WERI-Rb-1 (cell line): ENCODE data around the gene ANKRD33.

Source experiments
- DNase-seq: peaks from one replicate; pipeline ENCODE4 v3.0.0-alpha.2; 2020
- H3K27ac ChIP-seq: fragments of 250-450 bp; sonication (Bioruptor Pico); 2 replicates; pipeline ENCODE4 v1.5.1; 2020; ENCODE audit warnings: mild to moderate bottlenecking, moderate library complexity
- H3K27me3 ChIP-seq: fragments of 250-450 bp; sonication (Bioruptor Pico); 2 replicates; pipeline ENCODE4 v1.5.1; 2021; ENCODE audit warnings: mild to moderate bottlenecking, low read depth, moderate library complexity; ENCODE audit not compliant: insufficient read depth, severe bottlenecking
- H3K36me3 ChIP-seq: fragments of 250-450 bp; sonication (Bioruptor Pico); 2 replicates; pipeline ENCODE4 v1.5.1; 2020; ENCODE audit warnings: mild to moderate bottlenecking, moderate library complexity
- H3K4me3 ChIP-seq: 2 replicates; pipeline ENCODE4 v1.5.1; 2011; ENCODE audit warnings: low read depth, mild to moderate bottlenecking, control low read depth, low read length
- H3K9me3 ChIP-seq: fragments of 250-450 bp; sonication (Bioruptor Pico); 2 replicates; pipeline ENCODE4 v1.5.1; 2021; ENCODE audit warnings: mild to moderate bottlenecking, moderate library complexity; ENCODE audit not compliant: severe bottlenecking
- CTCF ChIP-seq: IDR thresholded peaks from 2 replicates; pipeline ENCODE4 v1.5.1; 2011; ENCODE audit warnings: low read depth, mild to moderate bottlenecking, control low read depth, inconsistent platforms, low read length

ANKRD33 gene

GRCh38 chr12:51844854-51845253 lies 43.0 kb upstream of the ANKRD33 start:
- Histone ChIP-seq H3K36me3 (no peaks in the 10 kb centered on the region; the same call in 1 of the 2 replicates), H3K4me3 (no peak overlapping the region), H3K9me3 (no peaks in the 10 kb centered on the region), H3K27ac (no peak overlapping the region), H3K27me3 (no peaks in the 10 kb centered on the region)
- no peak for TF ChIP-seq CTCF
- no peak for DNase-seq

GRCh38 chr12:51845482-51845881 lies 42.4 kb upstream of the ANKRD33 start:
- H3K27ac ChIP-seq: no peak overlapping the region
- H3K36me3 ChIP-seq: no peaks in the 10 kb centered on the region; the same call in 1 of the 2 replicates
- no peaks in the 10 kb centered on the region for H3K27me3 ChIP-seq

GRCh38 chr12:51846271-51846691 lies 41.6 kb upstream of the ANKRD33 start:
- peak overlapping the region; percentile 78 for H3K4me3 ChIP-seq
- no peak for DNase-seq
- peak overlapping the region; percentile 62 for H3K27ac ChIP-seq
- H3K36me3 ChIP-seq: no peaks in the 10 kb centered on the region; the same call in 1 of the 2 replicates
- H3K9me3 ChIP-seq: no peaks in the 10 kb centered on the region
- H3K27me3 ChIP-seq: no peaks in the 10 kb centered on the region
- no peak for TF ChIP-seq CTCF

More at GRCh38 chr12:51845482-51845881, 42.4 kb upstream of the ANKRD33 start:
- H3K9me3 ChIP-seq: no peaks in the 10 kb centered on the region
- H3K4me3 ChIP-seq: no peak overlapping the region
- no peak for TF ChIP-seq CTCF
- DNase-seq: no peak

- H3K36me3 ChIP-seq: no peaks in the 10 kb centered on the region; the same call in 1 of the 2 replicates
- no peaks in the 10 kb centered on the region for H3K27me3 ChIP-seq
- no peaks in the 10 kb centered on the region for H3K9me3 ChIP-seq
- no peak for TF ChIP-seq CTCF
- peak; percentile 82 for DNase-seq
- H3K27ac ChIP-seq: peak overlapping the region; percentile 82
- peak overlapping the region; percentile 78 for H3K4me3 ChIP-seq
Measured at GRCh38 chr12:51846911-51847642, 40.8 kb upstream of the ANKRD33 start.

GRCh38 chr12:51847643-51848325 lies 40.1 kb upstream of the ANKRD33 start:
- Histone ChIP-seq H3K9me3 (no peaks in the 10 kb centered on the region), H3K4me3 (peak overlapping the region; percentile 78), H3K27me3 (no peaks in the 10 kb centered on the region), H3K27ac (peak overlapping the region; percentile 82), H3K36me3 (no peaks in the 10 kb centered on the region; the same call in 1 of the 2 replicates)
- no peak for TF ChIP-seq CTCF
- peak; percentile 63 for DNase-seq
